ENCODE data around the gene LONP2.

Gene LONP2

DNA sequence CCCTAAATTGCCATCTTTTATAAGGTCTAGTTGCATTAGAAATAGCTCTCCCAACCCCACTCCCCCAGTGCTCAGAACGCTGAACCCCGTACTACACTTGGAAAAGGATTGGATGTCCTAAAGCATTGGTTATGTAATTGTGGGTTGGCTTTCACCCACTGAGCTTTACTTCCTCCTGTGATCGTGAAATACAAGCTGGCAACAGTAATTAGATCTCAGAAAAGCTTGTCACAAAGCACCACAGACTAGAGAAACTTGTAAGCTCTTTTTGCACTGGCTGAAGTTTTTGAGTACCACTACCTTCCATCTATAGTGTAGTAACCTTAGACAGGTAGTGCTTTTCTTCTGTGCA lies 86.7 kb downstream of the LONP2 start:
- in situ Hi-C loops (cut with MboI; ENCODE audit: low sequenced_read_pairs), result no loop called here

DNA sequence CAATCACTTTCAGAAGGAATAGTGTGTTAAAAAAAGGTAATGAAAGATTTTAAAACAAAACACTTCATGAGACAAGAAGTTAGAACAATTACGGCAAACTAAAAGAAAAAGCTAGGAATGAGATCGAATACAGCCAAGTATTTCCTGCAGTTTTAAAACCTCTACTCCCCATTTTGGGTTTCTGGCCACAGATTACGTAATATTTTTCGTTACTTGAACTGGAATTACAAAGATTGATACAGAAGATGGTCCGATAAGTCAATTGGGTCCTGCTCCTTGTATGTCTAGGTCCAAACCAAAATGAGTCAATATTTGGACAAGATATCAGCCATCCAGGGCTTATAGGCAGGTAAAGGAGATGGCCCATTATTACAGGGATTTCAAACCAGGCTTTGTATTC lies 88.9 kb downstream of the LONP2 start:
- in situ Hi-C loops (cut with MboI; ENCODE audit: low sequenced_read_pairs), result no loop called here

DNA sequence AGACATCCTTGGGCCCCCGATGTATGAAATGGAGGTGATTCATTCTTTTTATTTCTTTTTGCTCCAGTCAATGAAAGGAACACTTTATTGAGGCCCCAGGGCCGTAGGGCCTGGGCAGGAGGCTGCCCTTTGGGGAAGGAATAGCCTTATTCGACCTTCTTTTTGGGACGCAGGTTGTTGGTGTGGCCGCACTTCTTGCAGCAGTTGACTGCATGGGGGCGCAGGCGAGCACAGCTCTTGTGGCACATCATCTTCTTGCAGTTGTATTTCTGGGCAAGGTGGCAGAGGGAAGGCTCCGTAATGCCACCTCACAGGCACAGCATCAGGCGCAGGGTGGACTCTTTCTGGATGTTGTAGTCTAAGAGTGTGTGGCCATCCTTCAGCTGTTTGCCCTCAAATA lies 90.2 kb downstream of the LONP2 start:
- in situ Hi-C loops (cut with MboI; ENCODE audit: low sequenced_read_pairs), result no loop called here

DNA sequence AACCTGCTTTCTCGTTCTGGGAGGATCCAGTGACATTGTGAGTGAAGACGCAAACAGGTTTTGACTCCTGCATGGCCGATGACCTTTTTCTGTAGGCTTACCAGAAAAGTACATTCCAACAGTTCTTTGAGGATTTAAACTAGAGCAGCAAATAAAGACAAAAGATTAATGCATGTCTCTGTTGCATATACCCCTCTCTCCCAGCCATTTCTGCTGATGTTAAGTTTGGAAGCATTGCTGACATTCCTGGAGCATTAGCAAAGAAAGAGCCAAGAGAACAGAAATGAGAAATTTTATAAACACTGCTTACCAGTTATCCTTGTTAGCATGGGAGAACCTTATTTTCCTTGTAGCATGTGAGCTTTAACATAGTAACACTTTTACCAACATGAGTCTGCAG lies 91.9 kb downstream of the LONP2 start:
- in situ Hi-C loops (cut with MboI; ENCODE audit: low sequenced_read_pairs), result no loop called here

DNA sequence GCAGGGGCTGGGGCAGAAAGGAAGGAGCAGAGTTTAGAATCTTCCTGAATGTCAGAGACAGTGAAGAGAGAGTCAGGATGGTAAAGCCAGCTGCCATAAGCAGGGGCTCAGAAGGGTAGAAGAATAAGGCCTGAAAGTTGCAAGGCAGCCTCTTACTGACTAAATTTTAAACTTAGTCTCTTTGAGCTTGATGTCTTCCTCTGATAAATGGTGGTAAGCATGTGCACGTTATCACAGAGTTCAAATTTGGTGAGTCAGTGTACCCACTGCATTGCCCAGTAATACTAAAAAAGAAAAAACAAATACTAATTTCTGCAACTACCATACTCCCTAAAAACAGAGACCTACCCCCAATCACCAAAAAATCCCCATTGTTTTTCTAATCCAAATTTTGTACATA lies 96.0 kb downstream of the LONP2 start:
- in situ Hi-C loops (cut with MboI; ENCODE audit: low sequenced_read_pairs), result no loop called here

DNA sequence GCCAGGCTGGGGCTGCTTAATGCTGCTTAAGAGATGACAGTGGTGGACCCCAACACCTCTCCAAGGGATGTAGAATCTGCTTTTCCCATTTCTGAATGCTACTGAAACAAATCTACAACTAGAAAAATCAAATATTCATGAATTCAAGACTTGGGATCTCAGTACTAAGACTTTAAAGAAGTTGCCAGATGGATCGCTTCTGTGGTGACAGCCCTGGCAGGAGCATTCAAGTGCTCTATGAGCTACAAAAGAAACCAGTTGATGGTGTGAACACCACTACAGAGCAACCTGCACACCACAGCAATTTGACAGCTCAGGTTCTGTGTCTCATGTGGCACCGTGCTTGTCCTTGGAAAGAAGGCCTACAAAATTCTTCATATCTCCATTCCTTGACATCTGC lies 98.5 kb downstream of the LONP2 start:
- in situ Hi-C loops (cut with MboI; ENCODE audit: low sequenced_read_pairs), result no loop called here

DNA sequence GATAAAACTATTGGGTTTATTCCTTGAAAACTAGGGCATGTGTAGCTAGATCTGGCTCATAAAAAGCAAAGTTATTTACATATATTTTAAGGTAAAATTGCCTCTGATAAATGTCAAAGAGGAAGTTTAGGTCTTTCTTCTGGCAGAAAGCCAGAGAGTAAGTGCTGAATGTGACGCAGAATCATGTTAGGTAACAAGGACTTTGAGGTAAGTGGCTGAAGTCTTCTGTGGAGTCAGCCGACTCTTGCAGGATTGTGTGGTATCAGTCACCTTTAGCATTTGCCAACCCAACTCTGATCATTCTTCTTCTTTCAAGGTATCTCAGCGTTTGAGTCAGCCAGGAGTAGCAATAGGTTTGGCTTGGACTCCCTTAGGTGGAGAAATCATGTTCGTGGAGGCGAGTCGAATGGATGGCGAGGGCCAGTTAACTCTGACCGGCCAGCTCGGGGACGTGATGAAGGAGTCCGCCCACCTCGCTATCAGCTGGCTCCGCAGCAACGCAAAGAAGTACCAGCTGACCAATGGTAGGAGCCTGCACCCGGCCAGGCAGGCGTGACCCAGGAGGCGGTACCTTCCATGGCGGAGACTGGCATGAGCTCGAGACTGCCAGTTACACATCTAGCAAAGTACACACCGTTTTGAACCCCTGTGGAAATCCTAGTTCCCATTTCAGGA lies 103.2 kb downstream of the LONP2 start:
- in situ Hi-C loops (cut with MboI; ENCODE audit: low sequenced_read_pairs), result no loop called here

DNA sequence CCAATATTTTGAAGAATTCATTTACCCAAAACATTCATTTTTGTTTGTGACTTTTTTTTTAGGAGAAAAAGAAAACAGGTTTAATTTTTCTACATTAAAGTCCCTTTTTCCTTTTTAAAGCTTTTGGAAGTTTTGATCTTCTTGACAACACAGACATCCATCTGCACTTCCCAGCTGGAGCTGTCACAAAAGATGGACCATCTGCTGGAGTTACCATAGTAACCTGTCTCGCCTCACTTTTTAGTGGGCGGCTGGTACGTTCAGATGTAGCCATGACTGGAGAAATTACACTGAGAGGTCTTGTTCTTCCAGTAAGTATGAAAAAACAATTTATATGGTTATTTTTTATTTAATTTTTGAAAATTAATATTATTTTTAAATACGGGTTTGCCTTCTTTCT lies 103.9 kb downstream of the LONP2 start:
- in situ Hi-C loops (cut with MboI; ENCODE audit: low sequenced_read_pairs), result no loop called here

DNA sequence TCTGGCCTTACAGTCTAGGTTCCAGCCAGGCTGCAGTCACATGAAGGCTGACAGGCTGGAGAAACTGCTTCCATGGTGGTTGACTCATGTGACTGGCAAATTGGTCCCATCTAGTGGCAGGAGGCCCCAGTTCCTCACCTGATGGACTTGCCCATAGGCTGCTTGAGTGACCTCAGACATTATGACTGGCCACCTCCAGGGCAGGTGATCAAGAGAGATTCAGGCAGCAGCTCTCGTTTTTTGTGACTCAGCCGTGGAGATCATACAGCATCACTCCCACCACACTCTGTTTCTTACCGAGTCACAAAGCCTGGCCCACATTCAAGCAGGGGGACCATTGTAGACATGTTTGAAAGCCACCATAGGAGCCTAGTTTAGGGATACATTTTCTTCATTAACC lies 106.6 kb downstream of the LONP2 start:
- in situ Hi-C loops (cut with MboI; ENCODE audit: low sequenced_read_pairs), result loop anchor here (10.0 to 25.0 kb wide), 2 partner anchors 187 to 274 kb away; no protein-coding TSS in a partner anchor

DNA sequence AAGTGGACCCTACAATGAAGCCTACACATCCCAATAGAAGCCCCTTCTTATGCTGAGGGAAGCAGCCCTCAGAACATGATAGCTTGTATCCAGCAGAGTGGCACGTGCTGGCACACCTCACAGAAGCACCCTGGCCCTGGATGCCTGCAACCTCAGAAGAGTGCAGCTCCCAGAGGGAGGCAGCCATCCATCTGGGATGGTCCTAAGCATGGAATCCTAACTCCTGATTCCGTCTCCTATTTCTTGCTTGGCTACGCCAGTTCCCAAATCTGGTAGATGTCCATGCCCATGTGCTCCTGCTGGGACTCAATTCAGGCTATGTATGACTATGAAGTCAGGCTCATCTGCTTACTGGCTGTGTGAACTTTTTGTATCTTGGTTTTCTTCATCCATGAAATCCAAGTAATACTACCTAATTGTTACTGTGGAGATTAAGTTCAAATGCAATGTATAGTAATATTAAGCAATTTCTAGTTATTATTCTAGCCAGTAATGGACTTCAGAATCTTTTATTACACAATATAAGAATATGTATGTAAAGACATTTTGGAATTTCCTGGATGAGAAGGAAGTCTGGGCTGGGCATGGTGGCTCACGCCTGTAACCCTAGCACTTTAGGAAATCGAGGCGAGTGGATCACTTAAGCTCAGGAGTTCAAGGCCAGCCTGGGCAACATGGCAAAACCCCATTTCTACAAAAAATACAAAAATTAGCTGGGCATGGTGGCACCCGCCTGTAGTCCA lies 108.7 kb downstream of the LONP2 start:
- in situ Hi-C loops (cut with MboI; ENCODE audit: low sequenced_read_pairs), result loop anchor here (10.0 to 25.0 kb wide), 2 partner anchors 184 to 272 kb away; no protein-coding TSS in a partner anchor

DNA sequence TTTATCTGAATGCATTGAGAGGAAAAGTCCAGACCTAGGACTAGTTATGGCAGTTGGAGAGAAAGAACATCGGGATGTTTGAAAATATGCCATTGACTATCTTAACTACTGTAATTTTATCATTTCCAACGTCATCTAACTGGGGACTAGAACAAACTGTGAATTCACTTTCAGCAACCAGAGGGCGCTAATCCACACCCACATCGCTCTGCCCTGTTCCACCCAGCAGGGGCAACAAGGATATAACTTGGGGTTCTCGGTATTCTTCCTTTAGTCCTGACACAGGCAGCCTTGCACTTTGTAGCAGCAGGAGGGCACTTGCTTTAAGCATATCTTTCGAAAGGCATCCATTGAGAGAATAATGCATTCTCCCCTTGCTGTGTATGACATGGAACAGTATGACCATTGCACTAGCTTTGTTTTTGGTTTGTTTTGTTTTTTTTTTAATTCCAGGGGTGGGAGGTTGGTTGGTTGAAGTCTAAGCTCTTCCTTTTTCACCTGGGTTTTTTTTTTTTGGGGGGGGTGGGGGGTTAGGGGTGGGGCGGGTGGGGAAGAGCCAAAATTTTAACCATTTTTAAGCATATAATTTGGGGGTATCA lies 109.6 kb downstream of the LONP2 start:
- in situ Hi-C loops (cut with MboI; ENCODE audit: low sequenced_read_pairs), result loop anchor here (10.0 to 25.0 kb wide), 2 partner anchors 184 to 271 kb away; no protein-coding TSS in a partner anchor

DNA sequence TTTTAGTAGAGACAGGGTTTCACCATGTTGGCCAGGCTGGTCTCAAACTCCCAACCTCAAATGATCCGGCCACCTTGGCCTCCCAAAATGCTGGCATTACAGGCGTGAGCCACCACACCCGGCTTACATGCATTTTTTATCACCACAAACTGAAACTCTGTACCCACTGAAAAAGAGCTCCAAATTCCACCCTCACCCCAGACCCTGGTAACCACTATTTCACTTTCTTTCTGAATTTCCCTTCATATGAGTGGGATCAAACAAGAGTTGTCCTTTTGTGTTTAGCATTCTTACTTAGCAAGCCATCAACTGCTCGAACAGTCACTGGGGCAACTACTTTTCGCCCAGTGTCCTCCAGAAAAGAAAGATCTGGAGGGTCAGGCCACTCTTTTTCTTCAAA lies 110.3 kb downstream of the LONP2 start:
- in situ Hi-C loops (cut with MboI; ENCODE audit: low sequenced_read_pairs), result loop anchor here (10.0 to 25.0 kb wide), 2 partner anchors 183 to 270 kb away; no protein-coding TSS in a partner anchor

DNA sequence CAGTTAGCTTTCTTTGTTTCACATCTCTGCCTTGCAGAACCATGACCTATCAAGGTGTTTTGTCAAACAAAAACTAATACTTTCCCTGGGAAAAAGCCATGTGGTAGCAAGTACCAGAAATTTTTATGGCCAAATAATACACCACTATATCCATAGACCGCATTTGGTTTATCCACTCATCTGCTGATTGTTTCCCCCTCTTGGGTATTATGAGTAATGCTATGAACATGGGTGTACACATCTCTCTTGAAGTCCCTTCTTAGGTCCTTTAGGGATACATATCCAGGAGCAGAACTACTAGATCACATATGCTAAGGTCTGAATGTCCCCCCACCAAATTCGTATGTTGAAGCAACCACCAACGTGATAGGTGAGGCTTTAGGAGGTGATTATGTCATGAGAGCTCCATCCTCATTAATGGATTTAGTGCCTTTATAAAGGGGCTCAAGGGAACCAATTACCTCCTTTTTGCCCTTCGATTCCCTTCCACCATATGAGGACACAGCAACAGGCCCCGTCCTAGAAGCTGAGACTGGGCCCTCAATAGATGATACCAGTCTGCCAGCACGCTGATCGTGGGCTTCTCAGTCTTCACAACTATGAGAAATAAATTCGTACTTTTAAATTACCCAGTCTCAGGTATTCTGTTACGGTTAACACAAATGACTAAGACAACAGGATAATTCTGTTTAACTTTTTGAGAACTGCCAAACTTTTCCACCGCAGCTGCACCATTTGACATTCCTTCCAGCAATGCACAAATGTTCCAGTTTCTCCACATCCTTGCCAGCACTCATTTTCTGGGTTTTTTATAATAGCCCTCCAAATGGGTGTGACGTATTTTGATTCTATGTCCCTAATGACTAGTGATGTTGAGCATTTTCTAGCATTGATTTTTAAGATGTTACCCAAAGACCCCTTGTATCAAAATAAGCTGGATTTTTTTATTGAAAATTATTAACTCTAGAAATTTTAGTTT lies 111.1 kb downstream of the LONP2 start:
- in situ Hi-C loops (cut with MboI; ENCODE audit: low sequenced_read_pairs), result loop anchor here (10.0 to 25.0 kb wide), 2 partner anchors 182 to 270 kb away; no protein-coding TSS in a partner anchor

DNA sequence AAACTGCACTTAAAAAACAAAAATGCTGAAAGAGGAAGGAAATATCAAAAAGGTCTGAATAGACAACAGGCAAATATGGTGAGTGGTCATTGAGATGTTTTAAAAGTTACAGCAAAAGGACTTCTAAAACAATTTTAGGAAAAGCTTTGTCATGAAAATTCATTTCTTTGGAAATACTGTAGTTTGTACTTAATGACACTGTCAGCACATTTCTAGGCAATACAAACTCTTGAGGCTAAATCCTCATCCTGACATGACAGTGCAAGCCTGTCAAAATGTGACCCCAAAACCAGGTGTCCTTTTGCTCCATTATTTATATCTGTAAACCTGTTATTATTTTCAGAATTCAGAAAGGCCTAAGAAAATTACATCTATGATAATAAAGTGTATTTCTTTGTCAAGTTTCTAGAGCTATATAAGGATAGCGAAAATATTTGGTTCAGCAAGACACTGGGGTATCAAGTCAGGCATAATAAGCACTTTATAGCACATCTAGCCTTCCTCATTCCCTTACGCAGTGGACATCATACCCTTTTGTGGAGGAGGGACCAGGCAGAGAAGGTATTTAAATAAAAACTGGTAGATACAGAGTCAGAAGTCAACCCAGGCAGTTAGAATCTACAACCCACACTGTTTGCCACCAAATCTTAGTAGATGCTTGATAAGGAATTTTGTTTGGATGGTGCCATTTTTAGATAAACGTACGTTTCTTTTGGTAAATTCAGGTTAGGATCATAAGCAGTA lies 112.7 kb downstream of the LONP2 start:
- in situ Hi-C loops (cut with MboI; ENCODE audit: low sequenced_read_pairs), result loop anchor here (10.0 to 25.0 kb wide), 2 partner anchors 180 to 268 kb away; no protein-coding TSS in a partner anchor

DNA sequence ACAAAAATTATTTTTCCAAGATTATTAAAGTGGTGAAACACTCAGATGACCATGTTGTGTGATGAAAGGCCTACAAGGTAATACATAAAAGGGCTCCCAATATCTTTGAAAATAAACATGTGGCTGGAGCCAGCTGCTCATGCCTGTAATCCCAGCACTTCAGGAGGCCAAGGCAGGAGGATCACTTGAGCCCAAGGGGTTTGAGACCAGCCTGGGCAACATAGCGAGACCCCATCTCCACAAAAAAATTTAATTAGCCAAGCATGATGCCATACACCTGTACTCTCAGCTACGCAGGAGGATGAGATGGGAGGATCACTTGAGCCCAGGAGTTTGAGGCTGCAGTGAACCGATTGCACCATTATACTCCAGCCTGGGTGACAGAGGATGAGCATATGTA lies 114.3 kb downstream of the LONP2 start:
- in situ Hi-C loops (cut with MboI; ENCODE audit: low sequenced_read_pairs), result loop anchor here (10.0 to 25.0 kb wide), 2 partner anchors 179 to 266 kb away; no protein-coding TSS in a partner anchor

DNA sequence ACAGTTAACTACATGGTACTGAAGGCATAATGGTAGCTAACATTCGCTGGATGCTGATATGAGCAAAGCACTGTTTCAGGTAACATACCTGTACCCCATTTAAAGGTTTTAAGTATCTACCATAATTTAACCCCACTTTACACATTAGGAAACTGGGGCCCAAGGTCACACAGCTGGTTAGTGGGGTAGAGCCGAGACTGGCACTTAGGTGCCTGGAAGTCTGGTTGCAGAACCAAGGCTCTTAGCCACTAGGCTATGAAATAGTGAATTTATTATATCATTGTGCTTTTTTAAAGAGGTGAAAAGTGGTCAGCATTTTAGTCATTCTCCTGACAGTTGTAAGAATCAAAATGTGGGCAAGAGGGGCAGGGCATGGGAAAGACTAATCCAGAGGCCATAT lies 115.9 kb downstream of the LONP2 start:
- in situ Hi-C loops (cut with MboI; ENCODE audit: low sequenced_read_pairs), result loop anchor here (10.0 to 25.0 kb wide), 2 partner anchors 177 to 265 kb away; no protein-coding TSS in a partner anchor

DNA sequence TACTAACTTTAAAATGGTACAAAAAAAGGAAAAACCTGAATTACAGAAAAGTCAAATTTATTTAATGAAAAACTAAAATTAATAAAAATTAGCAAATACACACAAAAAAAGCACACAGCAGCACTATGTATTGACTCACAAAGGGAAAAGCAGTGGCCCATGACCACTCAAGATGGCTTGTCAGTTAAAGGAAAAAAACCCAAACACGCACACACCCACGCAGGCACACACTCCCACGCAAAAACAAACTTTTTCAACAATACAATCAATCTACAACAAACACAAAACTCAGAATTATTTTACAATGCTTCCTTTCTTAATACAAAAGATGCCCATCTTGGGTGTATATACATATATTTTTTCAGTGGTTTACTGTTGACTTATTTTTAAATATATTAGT lies 116.9 kb downstream of the LONP2 start:
- in situ Hi-C loops (cut with MboI; ENCODE audit: low sequenced_read_pairs), result loop anchor here (25.0 kb wide), 1 partner anchor 176 kb away; no protein-coding TSS in a partner anchor

DNA sequence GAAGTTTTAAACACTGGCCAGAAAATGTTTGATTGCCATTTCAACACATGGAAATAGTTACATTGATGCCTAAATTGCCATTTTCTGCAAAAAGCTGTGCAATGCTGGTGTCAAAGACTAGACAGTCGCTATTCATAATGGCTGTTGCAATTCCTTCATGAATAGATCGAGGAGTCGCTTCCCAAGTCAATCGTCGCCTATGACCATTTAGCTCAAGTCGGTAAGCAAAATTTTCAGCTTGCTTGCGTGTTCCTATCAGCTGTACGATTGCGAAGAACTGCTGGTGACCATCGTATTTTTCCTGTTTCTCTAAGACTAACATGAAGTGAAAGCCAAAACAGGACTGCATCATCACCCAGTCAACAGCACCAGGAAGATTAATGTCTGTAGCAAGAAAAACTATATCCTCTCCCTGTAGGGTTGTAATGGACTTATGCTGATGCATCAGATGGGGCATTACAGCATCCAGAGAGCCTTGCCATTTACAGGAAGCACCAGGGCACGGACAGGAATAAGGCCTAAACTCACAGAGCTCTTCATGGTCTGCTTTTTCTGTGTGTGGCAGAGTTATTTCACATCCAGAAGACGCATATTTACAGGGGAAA lies 117.5 kb downstream of the LONP2 start:
- in situ Hi-C loops (cut with MboI; ENCODE audit: low sequenced_read_pairs), result loop anchor here (25.0 kb wide), 1 partner anchor 176 kb away; no protein-coding TSS in a partner anchor

DNA sequence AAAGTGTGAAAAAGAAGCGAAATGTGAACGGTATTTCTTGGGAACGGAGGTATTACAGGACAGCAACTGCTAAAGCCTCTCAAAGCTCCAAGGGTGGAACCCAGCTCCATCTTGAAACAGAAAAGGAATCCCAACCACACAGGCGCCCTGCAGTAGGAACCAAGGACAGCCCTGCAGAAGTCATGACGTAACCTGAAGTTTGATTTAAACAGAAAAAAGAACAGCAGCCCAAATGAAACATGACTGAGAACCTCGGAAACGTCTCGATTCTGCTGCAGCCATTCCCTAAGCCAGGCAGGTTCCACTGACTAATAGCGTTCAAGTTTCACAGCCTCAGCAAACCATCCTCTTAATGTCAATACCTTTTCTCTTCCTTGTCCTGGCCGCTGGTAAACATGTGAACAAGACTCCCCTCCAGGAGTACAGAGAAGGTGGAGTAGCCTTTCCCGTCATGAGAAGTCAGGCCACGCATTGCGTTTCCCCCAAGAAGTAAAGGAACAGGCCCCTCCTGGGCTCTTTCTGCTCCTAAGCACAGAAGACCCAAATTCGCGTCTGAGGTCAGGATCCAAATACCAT lies 121.0 kb downstream of the LONP2 start:
- in situ Hi-C loops (cut with MboI; ENCODE audit: low sequenced_read_pairs), result loop anchor here (25.0 kb wide), 1 partner anchor 172 kb away; no protein-coding TSS in a partner anchor

Data from HL-60/S4 treated with phorbol 12-myristate 13-acetate at 8.2 ng/mL for 4 days and 3 days (cell line).